GM23248 (cell line): ENCODE measurements around the gene DTX2.
"Not testable (repeated sequence)": the region's sequence is repeated elsewhere in the genome, so short reads cannot be mapped to it uniquely, and the experiment has no call there.

Experiments
- EZH2 ChIP-seq: fragments of 200-600 bp; sonication (generic); IDR thresholded peaks from 2 replicates; pipeline ENCODE4 v1.6.1; 2018; ENCODE audit warnings: antibody characterized with exemption, mild to moderate bottlenecking; ENCODE audit not compliant: insufficient read depth, poor library complexity, severe bottlenecking
- EZH2phosphoT487 ChIP-seq: fragments of 200-600 bp; sonication (generic); IDR thresholded peaks from 2 replicates; pipeline ENCODE4 v1.6.1; 2018; ENCODE audit warnings: antibody characterized with exemption, moderate library complexity, mild to moderate bottlenecking, low read depth; ENCODE audit not compliant: insufficient read depth

- TF ChIP-seq EZH2, EZH2phosphoT487: not testable (repeated sequence)
Observed at GRCh38 chr7:76498583-76499200, 37.2 kb downstream of the DTX2 start.
